Esophagus mucosa (tissue), 1 donor: Measurements from ENCODE around the gene DCDC1. TPM values are rescaled to one million over a fixed set of nuclear protein-coding genes. Genes with fewer than 3 reads are reported as not detected.

ENCODE experiments used
- ATAC-seq: fragments of 200-7000 bp; cut with Tn5 transposase; one replicate; pipeline ENCODE4 v1.9.1; 2020
- total RNA-seq: library from RNA; stranded (reverse); gene quantifications from one replicate; pipeline ENCODE4 v1.2.4, GENCODE V29; 2023
- donor health status: DM: yes; HTN: yes; CAD: no.

Gene DCDC1
- total RNA-seq, 1 donor from 2014 or later: not detected

DNA sequence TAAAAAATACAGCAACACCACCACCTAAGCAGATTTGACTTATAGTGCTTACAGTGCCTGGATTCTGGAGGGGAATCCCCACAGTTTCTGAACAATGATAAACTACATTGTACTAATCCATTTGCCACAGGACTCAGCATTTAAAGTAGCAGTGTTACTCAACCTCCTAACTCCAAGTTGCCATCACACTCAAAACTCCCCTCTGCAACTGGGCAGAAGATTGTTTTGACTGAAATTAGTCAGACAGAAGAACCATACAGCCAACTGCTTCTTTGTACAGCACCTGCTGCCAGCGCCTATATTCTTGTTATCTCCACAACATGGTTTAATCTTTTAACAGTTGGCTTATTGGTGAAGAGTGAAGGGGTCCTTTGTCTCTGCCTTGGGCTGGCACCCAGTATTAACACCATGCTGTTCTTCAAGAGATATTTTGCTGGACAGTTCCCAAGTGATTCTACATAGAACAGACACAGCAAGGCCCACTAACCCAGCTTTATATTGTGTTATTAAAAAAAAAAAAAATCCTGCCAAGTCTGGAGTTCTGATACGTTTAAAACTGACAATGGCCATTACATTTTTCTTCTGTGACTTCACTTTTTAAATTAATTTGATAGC is 273.2 kb downstream of the DCDC1 start:
- ATAC-seq: no peak

DNA sequence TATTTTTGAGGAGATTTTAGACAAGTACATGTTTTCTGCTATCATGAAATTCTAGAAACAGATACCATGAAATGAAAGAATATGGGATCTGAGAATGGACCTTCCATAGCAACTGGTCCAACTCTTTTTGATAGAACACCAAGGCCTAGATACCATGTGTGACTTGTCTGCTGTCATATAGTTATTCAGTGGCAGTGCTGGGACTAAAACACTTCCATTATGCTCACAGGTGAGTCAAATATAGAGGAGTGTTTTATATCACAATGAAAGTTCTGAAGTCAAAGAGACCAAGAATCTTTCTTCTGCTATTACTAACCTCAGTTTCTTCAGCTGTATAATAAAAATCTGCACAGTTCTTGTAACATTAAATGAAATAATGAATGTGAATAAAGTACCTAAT is 276.9 kb downstream of the DCDC1 start:
- no peak for ATAC-seq

DNA sequence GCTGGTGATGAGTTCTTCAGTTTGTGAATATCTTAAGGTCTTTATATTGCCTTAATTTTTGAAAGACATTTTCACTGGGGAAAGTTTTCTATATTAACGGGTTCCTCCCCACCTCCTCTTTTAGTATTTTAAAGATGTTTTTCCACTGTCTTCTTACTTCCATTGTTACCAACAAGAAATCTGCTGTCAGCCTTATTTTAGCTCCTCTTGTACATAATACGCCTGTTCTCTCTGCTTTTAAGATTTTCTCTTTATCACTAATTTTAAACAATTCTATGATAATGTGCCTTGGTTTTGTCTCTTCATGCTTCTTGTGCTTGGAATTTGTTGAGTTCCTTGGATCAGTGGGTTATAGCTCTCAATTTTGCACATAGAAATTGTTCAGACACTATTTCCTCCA is 280.4 kb downstream of the DCDC1 start:
- no peak for ATAC-seq

DNA sequence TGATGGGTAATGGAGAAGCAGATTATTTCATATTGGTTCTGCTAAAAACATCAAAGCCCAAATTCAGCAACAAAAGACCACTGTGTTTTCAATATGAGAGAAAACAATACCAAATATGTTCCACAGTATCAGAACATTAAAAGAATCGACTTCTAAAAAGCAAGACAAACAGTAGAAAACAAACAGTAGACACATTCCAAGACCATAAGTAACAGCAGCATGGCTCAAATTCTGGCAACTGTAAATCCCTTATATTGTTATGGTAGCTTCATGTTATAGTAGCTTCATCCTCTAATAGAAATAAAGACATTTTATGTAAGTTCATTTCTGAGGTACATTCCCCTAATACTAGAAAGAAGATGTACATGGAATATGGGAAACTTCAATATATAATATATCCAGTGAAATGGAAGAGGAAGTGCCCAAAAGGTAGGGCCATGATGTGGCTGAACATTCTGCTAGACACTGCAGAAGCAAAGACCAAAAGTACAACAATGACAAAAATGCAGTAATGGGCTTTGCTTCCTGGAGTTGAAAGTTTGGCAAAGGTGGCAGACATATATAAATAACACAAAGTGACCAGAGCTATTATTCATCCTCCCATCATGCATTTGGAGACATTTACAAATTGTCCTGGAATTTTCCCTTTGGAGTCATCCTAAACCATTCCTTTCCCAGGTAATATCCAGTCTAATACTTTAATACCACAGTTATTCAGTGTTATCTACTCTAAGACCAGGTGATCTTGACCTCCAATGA is 299.9 kb downstream of the DCDC1 start:
- no peak for ATAC-seq

DNA sequence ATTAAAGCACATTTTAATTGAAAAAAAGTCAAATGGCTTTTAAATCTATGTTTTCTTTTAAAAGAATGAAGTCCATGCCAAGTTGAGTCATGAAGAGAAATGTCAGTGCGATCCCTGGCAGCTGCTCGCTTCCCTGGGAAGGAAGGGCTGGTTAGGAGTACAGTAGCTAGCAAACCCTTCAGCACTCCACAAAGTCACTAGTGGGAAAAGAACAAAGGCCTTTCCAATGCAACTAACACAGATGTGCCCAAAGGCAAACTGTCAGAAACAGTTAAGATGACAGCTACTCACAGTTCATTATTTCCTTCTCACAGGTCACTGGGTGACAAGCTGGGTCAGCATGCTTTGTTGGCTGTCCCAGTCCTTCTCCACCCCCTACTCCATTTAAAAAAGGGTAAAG is 308.7 kb downstream of the DCDC1 start:
- no peak for ATAC-seq

DNA sequence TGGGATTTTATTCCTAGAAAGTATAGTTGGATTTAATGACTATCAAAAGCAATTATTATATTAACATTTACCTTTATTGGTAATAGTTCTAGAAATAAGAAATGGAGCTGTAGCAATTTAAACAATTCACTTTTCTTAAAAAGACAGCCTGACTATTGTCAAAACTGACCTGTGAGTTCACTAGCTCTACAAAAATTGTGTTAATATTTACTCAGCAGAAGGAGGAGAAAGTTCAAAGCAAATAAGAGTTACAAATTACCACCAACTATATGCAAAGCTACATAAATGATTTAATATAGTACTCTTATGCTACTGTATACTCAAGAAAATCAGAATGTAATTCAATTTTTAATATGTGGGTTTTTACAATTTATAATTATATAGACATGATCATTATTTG is 310.0 kb downstream of the DCDC1 start:
- no peak for ATAC-seq

DNA sequence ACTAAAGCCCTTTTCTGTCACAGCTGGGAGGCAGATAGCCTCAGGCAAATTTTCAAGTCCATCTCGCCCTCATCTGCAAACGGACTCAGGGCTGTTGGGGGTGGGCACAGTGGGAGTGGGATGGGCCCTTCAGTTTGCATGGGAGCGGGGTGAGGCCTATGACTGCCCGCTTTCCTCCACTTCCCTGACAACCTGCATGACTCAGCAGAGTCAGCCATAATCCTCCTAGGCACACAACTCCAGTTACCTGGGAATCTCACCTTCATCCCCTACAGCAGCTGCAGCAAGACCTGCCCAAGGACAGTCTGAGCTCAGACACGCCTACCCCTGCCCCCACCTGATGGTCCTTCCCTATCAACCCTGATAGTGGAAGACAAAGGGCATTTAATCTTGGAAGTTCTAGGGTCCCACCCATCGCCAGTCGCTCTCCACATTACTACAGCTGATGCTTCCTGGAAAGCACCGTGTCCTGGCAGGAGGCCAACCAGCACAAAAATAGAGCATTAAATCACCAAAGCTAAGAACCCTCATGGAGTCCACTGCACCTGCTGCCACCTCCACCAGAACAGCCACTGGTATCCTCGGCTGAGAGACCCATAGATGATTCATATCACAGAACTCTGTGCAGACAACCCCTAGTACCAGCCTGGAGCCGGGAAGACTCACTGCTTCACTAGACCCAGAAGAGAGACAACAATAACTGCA is 319.3 kb downstream of the DCDC1 start:
- no peak for ATAC-seq

DNA sequence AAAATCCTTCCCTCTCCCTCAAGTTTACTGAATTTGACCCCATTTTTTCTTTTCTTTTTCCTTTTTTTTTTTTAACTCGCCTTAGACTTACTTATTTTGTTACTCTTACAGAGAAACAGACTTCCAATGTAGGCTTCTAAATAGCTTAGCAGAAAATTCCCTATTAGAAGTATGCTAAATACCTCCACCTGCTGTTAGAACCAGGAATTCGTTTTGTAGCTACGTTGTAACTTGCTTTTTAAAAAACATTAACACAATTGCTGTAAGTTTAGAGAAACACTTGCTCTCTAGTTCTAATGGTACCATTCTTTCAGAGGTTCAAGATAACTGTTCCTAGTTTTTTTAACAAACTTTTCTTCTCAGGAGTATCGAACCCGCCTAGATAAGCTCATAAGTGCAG is 324.2 kb downstream of the DCDC1 start:
- ATAC-seq: no peak

DNA sequence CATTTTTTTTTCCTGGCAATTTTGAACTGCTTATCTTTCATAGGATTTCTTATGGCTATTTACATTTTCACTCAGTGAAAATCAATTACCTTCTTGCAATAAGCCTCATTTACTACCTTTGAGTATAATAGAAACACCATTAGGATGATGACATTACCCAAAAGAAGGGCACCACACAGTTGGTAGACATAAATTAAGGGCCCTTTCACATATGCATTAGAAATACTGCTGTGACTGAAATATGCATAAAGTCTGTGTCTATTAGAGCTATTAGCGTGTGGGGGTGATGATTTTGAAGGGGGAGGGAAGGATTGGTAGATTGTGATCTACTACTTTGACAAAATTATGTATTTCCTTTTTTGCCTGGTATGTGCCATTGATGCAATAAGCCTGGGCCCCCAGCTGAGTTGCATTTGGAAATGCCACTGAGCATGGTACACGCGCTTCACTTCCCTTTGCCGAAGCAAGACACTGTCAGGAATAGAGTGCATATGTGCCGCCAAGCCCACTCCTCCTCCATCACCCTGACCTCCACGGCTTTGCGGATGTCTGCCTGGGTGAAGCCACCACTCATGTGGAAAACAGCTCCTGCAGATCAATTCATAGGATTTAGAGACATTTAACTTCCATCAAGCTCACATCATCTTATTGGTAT is 339.3 kb downstream of the DCDC1 start:
- ATAC-seq: no peak

DNA sequence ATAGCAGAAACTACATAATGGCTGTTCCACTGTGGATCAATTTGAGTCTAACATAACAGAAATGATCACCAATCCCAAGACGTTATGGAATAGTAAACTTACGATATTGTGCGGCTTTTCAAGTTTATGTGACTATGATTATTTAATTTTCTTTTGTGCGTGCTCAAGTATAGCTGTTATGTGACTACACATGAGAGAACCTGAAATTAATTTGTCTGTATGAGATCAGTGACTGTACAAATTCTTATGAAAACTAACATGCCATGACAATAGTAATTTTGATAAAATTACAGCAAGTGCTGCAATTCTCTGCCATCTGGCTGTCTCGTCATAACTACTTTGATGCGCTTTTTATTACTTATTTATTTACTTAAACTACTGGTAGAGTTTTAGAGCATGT is 343.2 kb downstream of the DCDC1 start:
- ATAC-seq: no peak

DNA sequence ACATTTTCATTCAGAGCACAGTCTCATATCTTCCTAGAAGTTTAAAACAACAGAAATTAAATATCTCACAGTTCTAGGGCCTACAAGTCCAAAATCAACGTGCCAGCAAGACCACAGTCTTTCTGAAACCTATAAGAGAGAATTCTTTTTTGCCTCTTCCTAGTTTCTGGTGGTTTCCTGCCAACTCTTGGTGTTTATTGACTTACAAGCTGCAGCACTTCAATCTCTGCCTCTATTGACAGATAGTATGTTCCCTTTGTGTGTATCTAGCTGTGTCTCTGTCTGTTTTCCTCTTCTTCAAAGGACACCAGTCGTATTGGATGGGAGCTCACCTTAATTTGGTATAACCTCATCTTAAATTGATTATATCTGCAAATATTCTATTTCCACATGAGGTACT is 347.5 kb downstream of the DCDC1 start:
- ATAC-seq: no peak

DNA sequence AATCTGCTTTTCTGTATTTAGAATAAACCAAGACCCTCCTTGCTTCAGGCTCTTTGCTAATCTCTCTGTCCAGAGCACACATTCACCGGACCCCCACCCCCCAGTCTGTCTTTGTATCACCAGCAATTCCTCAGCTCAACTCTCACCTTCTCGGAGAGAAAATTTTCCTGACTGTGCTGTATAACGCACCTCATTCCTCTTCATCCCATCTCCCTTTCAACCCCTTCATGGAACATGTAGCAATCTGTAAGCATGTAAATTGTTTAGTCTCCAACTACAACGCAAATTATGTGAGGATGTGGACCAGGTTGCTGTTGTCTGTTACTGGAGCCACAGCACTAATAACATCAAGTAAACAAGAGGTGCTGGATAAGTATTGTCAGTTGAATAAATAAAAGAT is 349.8 kb downstream of the DCDC1 start:
- no peak for ATAC-seq

DNA sequence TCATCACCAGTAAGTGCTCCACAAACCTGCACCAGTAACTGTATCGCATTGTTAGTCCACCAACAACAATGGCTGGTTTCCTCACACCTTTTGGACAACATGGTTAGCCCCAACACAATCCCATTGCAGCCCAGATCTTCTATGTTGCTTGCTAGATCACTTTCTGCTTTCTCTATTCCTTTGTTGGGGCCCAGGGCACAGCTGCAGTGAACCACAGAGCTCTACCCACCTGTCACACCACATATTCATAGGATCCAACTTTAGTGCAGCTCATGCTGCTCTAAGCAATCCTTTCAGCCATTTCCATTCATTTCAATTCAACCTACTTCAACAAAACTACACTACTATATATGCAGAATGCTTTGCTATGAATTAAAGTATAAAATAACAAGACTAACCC is 364.3 kb downstream of the DCDC1 start:
- no peak for ATAC-seq

DNA sequence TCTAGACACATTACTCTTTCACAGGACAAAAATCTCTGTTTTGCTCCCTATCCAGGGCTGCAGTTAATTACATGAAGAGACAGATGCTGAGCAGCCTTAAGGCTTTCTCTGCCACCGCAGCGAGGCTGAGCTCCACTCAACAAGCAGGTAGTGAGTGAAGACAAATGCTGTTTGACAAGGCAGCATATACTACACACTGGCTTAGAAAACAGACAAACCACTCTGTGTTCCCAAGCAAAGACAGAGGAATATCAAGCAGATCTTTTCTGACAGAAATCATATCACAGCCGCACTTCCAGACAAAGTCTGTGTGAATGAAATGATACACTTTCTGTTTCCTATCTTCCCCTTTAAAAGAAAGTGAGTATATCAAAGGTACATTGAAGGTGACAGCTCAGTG is 368.1 kb downstream of the DCDC1 start:
- no peak for ATAC-seq

DNA sequence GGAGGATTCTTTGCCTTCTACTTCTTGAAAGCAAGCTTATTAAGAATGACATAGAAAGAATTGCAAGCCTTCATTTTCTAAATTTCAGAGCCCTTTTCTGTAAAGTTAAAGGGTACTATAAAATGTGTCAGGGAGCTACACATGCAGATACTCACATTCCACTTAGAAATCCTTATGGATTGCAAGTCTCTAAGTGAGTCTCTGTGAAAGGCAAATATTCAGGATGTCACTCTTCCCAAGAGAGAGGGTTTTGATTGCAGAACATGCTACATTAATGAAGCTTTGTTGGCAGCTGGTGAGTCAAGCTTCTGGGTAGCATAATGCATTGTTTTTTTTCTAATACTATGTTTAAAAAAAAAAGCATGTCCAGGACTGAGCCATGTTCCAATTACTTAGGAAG is 369.2 kb downstream of the DCDC1 start:
- no peak for ATAC-seq

DNA sequence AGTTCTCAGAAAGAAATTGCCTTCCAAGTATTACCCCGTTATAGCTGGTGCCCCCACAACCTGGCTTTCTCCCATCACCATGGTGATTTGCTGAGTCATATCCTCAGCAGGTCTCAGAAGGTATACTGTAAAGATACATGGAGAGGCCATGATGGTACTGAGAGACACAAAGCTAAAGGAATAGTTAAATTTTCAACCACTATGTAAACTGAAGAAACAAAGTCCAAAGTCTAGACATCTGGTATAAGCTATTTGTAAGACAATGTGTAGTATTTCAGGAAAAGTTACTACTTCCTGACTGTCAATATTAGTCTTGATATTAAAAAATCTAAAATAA is 377.1 kb downstream of the DCDC1 start:
- no peak for ATAC-seq

DNA sequence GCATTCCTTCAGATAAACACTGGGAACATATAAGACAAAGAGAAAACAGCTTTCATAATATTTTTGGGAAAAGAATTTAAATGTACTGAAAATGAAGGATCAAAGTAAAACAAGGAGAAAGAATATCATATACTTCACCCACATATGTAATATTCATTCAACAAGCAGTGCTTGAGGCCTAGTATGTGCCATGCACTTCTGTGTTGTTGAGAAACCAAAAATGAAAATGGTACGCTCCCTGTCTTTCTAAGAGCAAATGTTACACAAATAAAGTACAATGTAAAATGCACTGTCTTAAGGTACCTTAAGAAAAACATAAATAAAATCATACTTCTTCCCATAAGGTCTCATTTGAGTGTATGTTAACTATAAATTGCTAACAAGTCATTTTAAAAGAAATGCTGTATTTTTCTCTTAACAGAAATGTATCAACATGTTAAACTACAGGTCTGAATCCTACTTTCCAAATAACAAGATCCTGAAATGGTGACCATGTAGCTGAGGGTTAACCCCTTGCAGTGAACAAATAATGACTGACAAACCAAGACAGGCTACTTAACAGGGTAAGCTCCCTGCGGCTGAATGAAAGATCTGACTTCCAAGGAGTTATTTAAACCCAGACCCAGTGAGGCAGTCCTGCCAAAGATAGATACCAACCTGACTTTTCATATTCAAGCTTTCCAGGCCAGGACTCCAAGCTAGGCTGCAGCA is 377.6 kb downstream of the DCDC1 start:
- no peak for ATAC-seq

DNA sequence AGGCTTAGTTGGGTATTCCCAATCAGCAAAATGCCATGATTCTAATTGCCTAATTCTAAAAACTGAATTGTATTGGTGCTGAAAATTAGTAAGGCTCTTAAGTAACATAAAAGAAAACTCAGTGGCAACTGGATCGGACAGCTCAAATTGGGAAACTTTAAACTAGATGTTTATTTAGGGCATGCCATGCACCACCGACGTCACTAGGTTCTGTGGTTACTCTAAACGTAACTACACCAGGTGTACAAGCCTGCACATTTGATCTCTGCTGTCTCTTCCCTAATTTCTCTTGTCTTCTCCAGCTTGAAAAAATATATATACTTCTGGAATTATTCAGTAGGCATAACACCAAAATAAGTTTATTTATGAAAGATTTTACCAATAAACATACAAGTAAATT is 378.2 kb downstream of the DCDC1 start:
- ATAC-seq: no peak

DNA sequence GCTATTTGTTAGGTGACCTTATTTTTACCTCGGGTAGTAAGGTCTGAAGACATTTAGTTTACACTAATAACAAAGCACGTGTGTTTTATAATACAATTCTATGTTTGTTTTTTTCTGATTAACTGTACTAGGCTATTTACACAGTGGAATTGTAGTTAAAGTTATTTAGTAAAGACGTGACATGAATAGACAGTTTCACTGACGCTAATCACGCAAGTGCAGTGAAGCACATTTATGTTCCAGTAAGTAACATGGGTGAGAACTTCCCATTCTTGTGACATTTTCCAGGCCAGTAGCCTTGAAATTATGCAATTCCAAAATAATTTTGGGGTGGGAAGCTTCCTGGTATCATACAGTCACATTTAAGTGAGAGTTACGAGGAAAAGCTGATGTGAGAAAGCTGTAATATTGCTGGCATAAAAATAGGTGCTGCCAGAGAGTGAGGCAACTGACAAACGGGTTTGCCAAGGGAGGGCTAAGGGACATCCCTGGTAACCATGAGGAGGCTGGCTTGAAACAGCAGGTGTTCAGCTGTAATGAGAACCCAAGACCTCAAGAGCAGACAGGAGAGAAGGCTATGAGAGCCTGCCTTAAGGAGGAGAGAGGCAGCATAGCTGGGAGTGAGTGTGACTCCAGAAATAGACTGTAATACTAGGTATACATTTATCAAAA is 378.8 kb downstream of the DCDC1 start:
- no peak for ATAC-seq

DNA sequence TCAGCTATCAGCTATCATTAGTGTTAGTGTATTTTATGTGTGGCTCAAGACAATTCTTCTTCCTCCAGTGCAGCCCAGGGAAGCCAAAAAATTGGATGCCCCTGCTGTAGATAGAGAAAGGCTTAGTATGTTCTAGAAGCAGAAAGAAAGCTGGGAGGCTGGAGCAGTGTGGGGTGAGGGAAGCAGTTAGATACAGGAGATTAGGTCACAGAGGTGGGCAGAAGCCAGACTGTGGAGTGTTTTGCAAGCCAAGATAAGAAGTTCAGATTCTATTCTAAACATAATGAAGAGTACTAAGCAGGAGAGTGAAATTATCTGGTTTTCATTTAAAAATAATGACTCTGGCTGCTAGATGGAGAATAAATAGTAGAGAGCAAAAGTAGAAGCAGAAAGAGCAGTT is 381.7 kb downstream of the DCDC1 start:
- no peak for ATAC-seq

DNA sequence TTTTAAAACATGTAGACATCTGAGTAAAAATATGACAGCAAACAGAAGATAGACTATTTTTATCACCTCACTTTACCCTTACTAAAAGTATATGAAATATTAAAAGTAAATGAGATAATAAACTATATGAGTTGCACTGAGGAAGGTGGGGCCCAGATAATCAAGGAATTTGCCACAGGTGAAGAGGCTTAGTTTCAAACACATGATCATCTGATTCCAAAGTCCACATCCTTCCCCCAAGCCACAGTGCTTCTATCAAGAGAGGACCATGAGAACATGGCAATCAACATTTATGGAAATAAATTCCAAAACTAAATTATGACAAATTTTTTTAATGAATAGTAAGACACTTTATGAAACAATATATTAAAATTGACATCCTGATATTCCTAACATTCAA is 384.0 kb downstream of the DCDC1 start:
- ATAC-seq: no peak

DNA sequence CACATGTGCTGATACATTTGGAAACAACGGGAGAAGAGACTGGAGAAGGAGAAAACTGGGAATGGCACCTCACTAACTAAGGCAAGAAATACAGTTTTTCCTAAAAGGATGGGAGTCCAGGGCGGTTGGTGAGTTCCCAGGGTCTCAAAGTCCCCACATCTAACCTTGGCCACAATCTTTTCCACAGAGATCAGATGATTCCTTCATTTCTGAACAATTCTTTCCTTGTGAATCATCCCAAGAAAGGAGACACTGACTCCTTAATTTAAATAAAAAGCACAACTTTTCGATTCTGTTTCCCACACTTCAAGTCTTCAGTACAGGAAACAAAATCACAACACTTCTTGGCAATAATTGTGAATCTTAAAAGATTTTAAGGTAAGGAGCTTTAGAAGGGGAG is 384.7 kb downstream of the DCDC1 start:
- no peak for ATAC-seq

DNA sequence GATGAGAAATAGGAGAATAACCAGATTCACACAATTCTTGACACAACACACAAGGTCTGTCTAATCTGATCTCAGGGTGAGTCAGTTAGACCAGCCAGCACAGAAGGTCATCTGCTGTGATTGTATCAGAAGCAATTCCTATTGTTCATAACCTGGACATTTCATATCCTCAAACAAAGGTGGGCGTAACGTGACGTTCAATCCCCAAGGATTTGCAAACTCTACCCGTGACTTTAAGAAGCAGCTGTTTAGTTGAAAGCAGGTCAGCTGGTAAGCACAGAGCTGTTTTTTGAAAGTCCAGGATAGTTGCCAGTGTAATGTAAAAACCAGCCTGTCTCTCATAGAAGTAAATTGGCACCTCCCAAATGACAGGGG is 385.1 kb downstream of the DCDC1 start:
- no peak for ATAC-seq
